ENCODE measurements around the gene ZDHHC15. TPM values are rescaled to one million over a fixed set of nuclear protein-coding genes. Genes with fewer than 3 reads are reported as not detected.
"Not testable (repeated sequence)": the region's sequence is repeated elsewhere in the genome, so short reads cannot be mapped to it uniquely, and the experiment has no call there.

Gene ZDHHC15
- total RNA-seq, 1 donor from 2014 or later: 1.8 TPM

- ATAC-seq: no peak
- Histone ChIP-seq H3K27ac (no peak overlapping the region), H3K4me3 (no peak overlapping the region), H3K27me3 (ENCODE audit: low read depth) (no peaks in the 10 kb centered on the region), H3K36me3 (no peaks in the 10 kb centered on the region), H3K9me3 (no peaks in the 10 kb centered on the region), H3K4me1 (no peaks in the 10 kb centered on the region)
- TF ChIP-seq CTCF (IDR thresholded peaks at IDR 0.05): no peak
- intact Hi-C loops (cut with DNase I): no loop called here
- no peak for DNase-seq
Observed at GRCh38 chrX:75335127-75335458, 187.7 kb downstream of the ZDHHC15 start.

GRCh38 chrX:75334407-75335126, 188.3 kb downstream of the ZDHHC15 start:
- H3K4me3 ChIP-seq; ATAC-seq; H3K27me3 ChIP-seq (ENCODE audit: low read depth); H3K9me3 ChIP-seq; DNase-seq; H3K36me3 ChIP-seq; H3K27ac ChIP-seq; intact Hi-C loops (cut with DNase I); H3K4me1 ChIP-seq: not testable (repeated sequence)

GRCh38 chrX:75327607-75328006, 195.2 kb downstream of the ZDHHC15 start:
- no peaks in the 10 kb centered on the region for H3K27me3 ChIP-seq (ENCODE audit: low read depth)
- no peak overlapping the region for H3K27ac ChIP-seq
- ATAC-seq (no peak), DNase-seq (no peak)
- peaks cover 11% of the 10 kb centered on the region for H3K36me3 ChIP-seq
- no peak overlapping the region for H3K4me3 ChIP-seq
- no peaks in the 10 kb centered on the region for H3K4me1 ChIP-seq
- intact Hi-C loops (cut with DNase I): no loop called here
- TF ChIP-seq CTCF (IDR thresholded peaks at IDR 0.05): no peak
- H3K9me3 ChIP-seq: no peaks in the 10 kb centered on the region

Other genes with a start within 250 kb of the ZDHHC15 start
- 20.2 TPM for gene UPRT, start 249.0 kb downstream of the ZDHHC15 start, total RNA-seq